Heart right ventricle (tissue), 16 donors: ENCODE measurements around the gene SUGCT. TPM values are rescaled to one million over a fixed set of nuclear protein-coding genes. Genes with fewer than 3 reads are reported as not detected.

Experiments used
- ATAC-seq, 8 donors: fragments of 200-7000 bp; cut with Tn5 transposase; one replicate each; pipeline ENCODE4 v1.9.1; 2020; ENCODE audit warnings: mild to moderate bottlenecking in 8 of 8, moderate library complexity in 8 of 8, moderate number of reproducible peaks in 1 of 8
- DNase-seq, 2 donors: peaks; one replicate each; pipeline ENCODE4 v3.0.0-alpha.2; 2020
- H3K27ac ChIP-seq, 10 donors: fragments of 200-600 bp; sonication (generic) in 2 of 10; one replicate each; pipeline versions ENCODE4 v1.5.0 to v1.8.0; 2020 to 2022; ENCODE audit warnings: mild to moderate bottlenecking in 3 of 10
- H3K27me3 ChIP-seq, 7 donors: fragments of 200-600 bp; one replicate each; pipeline ENCODE4 v1.8.0; 2021 to 2022; ENCODE audit warnings: mild to moderate bottlenecking in 2 of 7
- H3K36me3 ChIP-seq, 9 donors: fragments of 200-600 bp; sonication (generic) in 1 of 9; one replicate each; pipeline versions ENCODE4 v1.5.0 to v1.8.0; 2020 to 2022; ENCODE audit warnings: mild to moderate bottlenecking in 2 of 9
- H3K4me1 ChIP-seq, 9 donors: fragments of 200-600 bp; sonication (generic) in 1 of 9; one replicate each; pipeline versions ENCODE4 v1.5.0 to v1.8.0; 2020 to 2022; ENCODE audit warnings: mild to moderate bottlenecking in 4 of 9
- H3K4me3 ChIP-seq, 10 donors: fragments of 200-600 bp; sonication (generic) in 2 of 10; one replicate each; pipeline versions ENCODE4 v1.5.0 to v1.8.0; 2020 to 2022; ENCODE audit warnings: mild to moderate bottlenecking in 7 of 10, moderate library complexity in 2 of 10
- H3K9me3 ChIP-seq, 11 donors: fragments of 200-600 bp in 10 of 11; sonication (generic) in 2 of 11; one replicate each; pipeline versions ENCODE4 v1.5.0 to v1.8.0; 2013 to 2022; ENCODE audit warnings: mild to moderate bottlenecking in 2 of 11, control low read depth in 1 of 11, moderate library complexity in 1 of 11
- WGBS, 2 donors: extraction: QIAGEN DNeasy Blood & Tissue Kit; methylation state at CpG; one replicate each; pipeline ENCODE4 v1.1.7; 2013; ENCODE audit warnings: inconsistent platforms in 1 of 2; 5-methylcytosine and 5-hydroxymethylcytosine counted together
- intact Hi-C, 10 donors: fragments of 100-400 bp; cut with DNase I; formaldehyde crosslinking; loops; one replicate each; pipeline versions ENCODE4 v1.11.1 to v1.14.2; 2022
- polyA plus RNA-seq, 2 donors: library from polyadenylated mRNA; stranded (reverse); fragments of 200-250 nt; gene quantifications; one replicate each; pipeline ENCODE4 v1.2.3, GENCODE V29; 2013
- total RNA-seq, 10 donors: library from RNA; stranded (reverse); fragmentation: NEBNext Ultra II Directional in 3 of 10; extraction: Animal tissue kit (Norgen Biotek cat#: 25700) in 3 of 10; gene quantifications; one replicate each; pipeline versions ENCODE4 v1.2.1 to v1.2.4, GENCODE V29; 2021 to 2023
- TF ChIP-seq, protein P1 (sequence below), 9 donors: fragments of 200-600 bp; sonication (generic) in 2 of 9; IDR thresholded peaks; one replicate each; pipeline versions ENCODE4 v1.5.0 to v1.8.0; 2021 to 2022; ENCODE audit warnings: antibody characterized with exemption in 9 of 9, mild to moderate bottlenecking in 5 of 9, moderate library complexity in 1 of 9
- donor health status: Arrhythmogenic right ventricular cardiomyopathy.
- donor health status: ischemic (EF 13 %, LVEDD 7.1; RV severe dilation, severe dysfunction).
- donor health status: healthy with polysubstance abuse.
- donor health status: DM: no; HTN: yes; CAD: no.
- donor health status: DM: no; HTN: no; CAD: no.
- donor health status: ischemic (EF 25% LVEDD 6.9; RV normal size, moderate dysfunction).
- donor health status: ischemic (EF 25% LVEDD 5.7; RV mildly dilated, moderate dysfunction).
- donor health status: healthy.
- donor health status: DM: yes; HTN: yes; CAD: no.
- donor health status: Ischemic cardiomyopathy.
- donor health status: ischemic (EF 35%, LVEDD 5.7; RV mildly dilated, moderate dysfunction).
- donor health status: nonischemic (EF 11% LVEDD 7.7; RV severe dilation, severe dysfunction).
- donor health status: DM: yes; HTN: yes; CAD: no.
- donor health status: PGD.
- donor health status: ischemic (EF 29% LVEDD 5.4; RV normal size, mild dysfunction).
- donor health status: nonischemic (EF 23%, LVEDD 6.1; RV moderate dilation, normal function).

Gene SUGCT
- total and polyA plus RNA-seq, 12 donors: 1.2 to 8.1 (median 6.1) TPM

GRCh38 chr7:40354711-40355110 lies 219.9 kb downstream of the SUGCT start:
- H3K4me3 ChIP-seq: no peak overlapping the region
- H3K36me3 ChIP-seq: no peaks in the 10 kb centered on the region
- H3K27ac ChIP-seq: no peak overlapping the region
- TF ChIP-seq, protein P1, sequence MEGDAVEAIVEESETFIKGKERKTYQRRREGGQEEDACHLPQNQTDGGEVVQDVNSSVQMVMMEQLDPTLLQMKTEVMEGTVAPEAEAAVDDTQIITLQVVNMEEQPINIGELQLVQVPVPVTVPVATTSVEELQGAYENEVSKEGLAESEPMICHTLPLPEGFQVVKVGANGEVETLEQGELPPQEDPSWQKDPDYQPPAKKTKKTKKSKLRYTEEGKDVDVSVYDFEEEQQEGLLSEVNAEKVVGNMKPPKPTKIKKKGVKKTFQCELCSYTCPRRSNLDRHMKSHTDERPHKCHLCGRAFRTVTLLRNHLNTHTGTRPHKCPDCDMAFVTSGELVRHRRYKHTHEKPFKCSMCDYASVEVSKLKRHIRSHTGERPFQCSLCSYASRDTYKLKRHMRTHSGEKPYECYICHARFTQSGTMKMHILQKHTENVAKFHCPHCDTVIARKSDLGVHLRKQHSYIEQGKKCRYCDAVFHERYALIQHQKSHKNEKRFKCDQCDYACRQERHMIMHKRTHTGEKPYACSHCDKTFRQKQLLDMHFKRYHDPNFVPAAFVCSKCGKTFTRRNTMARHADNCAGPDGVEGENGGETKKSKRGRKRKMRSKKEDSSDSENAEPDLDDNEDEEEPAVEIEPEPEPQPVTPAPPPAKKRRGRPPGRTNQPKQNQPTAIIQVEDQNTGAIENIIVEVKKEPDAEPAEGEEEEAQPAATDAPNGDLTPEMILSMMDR (IDR thresholded peaks at IDR 0.05): no peak
- no peaks in the 10 kb centered on the region for H3K9me3 ChIP-seq
- H3K27me3 ChIP-seq: no peaks in the 10 kb centered on the region
- ATAC-seq: no peak
- intact Hi-C loops: no loop called here
- no peak for DNase-seq
- WGBS, 2 donors: 83 to 90% methylated on average over 2 of the region's 2 CpGs
- H3K4me1 ChIP-seq: no peaks in the 10 kb centered on the region

GRCh38 chr7:40356312-40356711 lies 221.5 kb downstream of the SUGCT start:
- ATAC-seq: no peak

GRCh38 chr7:40356871-40357709 lies 222.3 kb downstream of the SUGCT start:
- Histone ChIP-seq H3K27me3 (no peaks in the 10 kb centered on the region), H3K4me1 (no peaks in the 10 kb centered on the region), H3K36me3 (no peaks in the 10 kb centered on the region), H3K4me3 (no peak overlapping the region), H3K9me3 (no peaks in the 10 kb centered on the region), H3K27ac (no peak overlapping the region)
- TF ChIP-seq, protein P1 (IDR thresholded peaks at IDR 0.05): no peak
- intact Hi-C loops: no loop called here
- DNase-seq (no peak), ATAC-seq (no peak)
- 88 to 93% methylated on average over 6 of the region's 6 CpGs for WGBS, 2 donors

More at GRCh38 chr7:40356312-40356711, 221.5 kb downstream of the SUGCT start:
- Histone ChIP-seq H3K4me1 (no peaks in the 10 kb centered on the region), H3K36me3 (no peaks in the 10 kb centered on the region), H3K27me3 (no peaks in the 10 kb centered on the region), H3K27ac (no peak overlapping the region), H3K9me3 (no peaks in the 10 kb centered on the region), H3K4me3 (no peak overlapping the region)
- intact Hi-C loops: no loop called here
- DNase-seq: no peak
- WGBS, 2 donors: 88 to 91% methylated on average over 3 of the region's 3 CpGs
- TF ChIP-seq, protein P1 (IDR thresholded peaks at IDR 0.05): no peak

DNA sequence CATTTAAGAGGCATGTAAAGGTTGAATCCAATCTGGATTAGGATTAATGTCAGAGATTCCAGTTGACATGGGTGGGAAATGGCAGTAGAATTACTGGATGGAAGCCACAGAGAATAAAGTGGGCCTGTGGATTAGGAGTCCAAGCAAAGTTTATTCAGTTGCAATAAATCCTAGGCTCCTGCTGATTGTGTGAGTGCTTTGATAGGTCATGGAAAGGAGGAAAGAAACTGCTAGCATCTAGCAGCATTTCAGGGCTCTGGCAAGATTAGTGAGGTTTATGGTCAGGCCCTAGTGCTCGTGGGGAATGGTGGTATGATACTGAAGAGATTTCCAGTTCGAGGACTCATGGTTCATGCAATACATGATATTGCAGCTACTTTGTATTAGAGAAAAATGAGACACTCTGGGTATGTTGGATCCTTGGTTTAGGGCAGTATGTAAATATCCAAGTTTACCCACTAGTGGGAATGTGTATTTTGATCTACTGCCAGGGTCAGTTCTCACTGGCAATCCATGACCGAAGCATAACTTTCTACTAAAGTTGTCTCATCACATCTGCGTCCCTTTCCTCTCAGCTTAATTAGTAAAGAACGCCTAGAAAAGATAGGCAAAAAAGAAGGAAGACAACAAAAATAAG lies 235.0 kb downstream of the SUGCT start:
- TF ChIP-seq, protein P1 (IDR thresholded peaks at IDR 0.05): no peak
- H3K9me3 ChIP-seq: peaks cover 0 to 4% (median 0%) of the 10 kb centered on the region in 11 donors
- no peaks in the 10 kb centered on the region for H3K4me1 ChIP-seq
- ATAC-seq (no peak), DNase-seq (no peak)
- H3K36me3 ChIP-seq: no peaks in the 10 kb centered on the region
- no peak overlapping the region for H3K27ac ChIP-seq
- intact Hi-C loops: no loop called here
- H3K4me3 ChIP-seq: no peak overlapping the region
- 83 to 85% methylated on average over 5 of the region's 5 CpGs for WGBS, 2 donors
- no peaks in the 10 kb centered on the region for H3K27me3 ChIP-seq
